ENCODE measurements around the gene ZBTB18. TPM values are rescaled to one million over a fixed set of nuclear protein-coding genes. Genes with fewer than 3 reads are reported as not detected.

Gene ZBTB18
- total RNA-seq, 2 donors from 2014 or later, result 8.8 to 11.7 TPM

DNA sequence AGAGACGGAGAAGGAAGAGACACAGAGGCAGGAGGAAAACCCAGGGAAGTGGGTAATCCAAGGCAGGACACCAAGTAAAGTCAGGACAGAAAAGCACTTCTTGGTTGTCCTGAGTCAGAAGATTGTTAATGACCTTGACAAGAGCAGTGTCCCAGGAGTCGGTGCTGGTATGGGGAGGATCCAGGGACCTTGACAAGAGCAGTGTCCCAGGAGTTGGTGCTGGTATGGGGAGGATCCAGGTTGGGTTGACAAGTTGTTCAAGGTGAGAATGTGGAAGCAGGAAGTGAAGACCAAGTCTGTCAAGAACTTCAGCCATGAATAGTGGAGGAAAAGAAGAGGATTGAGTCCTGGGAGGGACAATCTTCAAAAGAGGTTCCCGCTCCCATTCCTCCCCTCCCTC, 31.9 kb downstream of the ZBTB18 start:
- intact Hi-C loops (cut with DNase I), result no loop called here
- DNase-seq (ENCODE audit: low spot score), result no peak

GRCh38 chr1:244083383-244083943, 32.4 kb downstream of the ZBTB18 start:
- DNase-seq (ENCODE audit: low spot score), result no peak
- intact Hi-C loops (cut with DNase I), result no loop called here

- intact Hi-C loops (cut with DNase I), result no loop called here
Observed at GRCh38 chr1:244084763-244085162, 33.7 kb downstream of the ZBTB18 start.

DNA sequence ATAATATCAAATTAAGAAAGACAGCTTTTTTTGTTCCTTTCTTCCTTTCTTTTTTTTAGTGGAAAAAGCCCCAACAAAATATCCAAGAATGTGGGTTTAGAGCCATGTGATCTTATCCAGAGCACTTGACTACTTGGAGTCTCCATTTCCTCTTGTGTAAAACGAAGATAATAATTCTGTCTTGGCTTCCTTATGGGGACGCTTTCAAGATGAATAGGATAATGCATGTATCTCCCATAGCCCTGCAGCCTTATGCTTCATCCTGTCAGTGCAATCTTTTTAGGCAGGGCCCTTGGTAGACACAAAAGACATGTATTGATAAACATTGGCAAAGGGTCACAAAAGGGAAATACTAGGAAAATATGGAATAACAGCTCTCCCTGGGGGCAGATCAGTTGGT, 34.8 kb downstream of the ZBTB18 start:
- intact Hi-C loops (cut with DNase I), result no loop called here
- no peak for DNase-seq (ENCODE audit: low spot score)

More at GRCh38 chr1:244084763-244085162, 33.7 kb downstream of the ZBTB18 start:
- no peak for DNase-seq (ENCODE audit: low spot score)

DNA sequence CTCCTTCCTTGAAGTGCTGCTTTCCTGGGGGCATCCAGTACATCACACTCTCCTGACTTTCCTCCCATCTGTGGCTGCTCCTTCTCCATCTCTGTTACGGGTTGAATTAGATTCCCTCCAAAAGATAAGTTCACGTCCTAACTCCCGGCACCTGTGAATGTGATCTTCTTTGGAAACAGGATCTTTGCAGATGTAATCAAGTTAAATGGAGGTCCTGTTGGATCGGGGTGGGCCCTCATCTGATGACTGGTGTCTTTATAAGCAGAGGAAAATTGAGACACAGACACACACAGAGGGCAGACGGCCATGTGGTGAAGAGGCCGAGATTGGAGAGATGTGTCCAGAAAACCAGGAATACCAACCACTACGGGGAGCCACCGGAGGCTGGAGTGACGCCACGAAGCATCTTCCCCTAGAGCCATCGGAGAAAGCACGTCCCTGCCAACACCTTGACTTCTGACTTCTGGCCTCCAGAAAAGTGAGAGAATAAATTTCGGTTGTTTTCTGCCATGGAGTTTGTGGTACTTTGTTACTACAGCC, 36.0 kb downstream of the ZBTB18 start:
- no peak for DNase-seq (ENCODE audit: low spot score)
- intact Hi-C loops (cut with DNase I), result no loop called here

- intact Hi-C loops (cut with DNase I), result no loop called here
Observed at GRCh38 chr1:244087611-244088010, 36.5 kb downstream of the ZBTB18 start.

DNA sequence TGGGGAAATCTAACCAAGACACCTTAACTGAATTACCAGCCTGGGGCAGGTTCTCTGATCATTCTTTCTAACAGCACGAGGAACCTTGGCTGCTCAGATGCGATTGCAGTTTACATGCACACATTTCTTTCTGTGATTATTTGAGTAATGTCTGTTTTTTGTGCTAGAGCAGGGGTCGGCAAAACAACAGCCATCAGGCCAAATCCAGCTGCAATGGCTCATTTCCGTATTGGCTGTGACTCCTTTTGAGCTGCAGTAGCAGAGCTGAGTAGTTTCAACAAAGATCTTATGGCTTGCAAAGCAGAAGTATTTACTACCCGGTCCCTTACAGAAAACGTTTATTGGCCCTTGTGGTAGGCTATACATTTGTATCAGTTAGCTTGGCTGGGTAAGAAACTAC, 37.1 kb downstream of the ZBTB18 start:
- intact Hi-C loops (cut with DNase I), result no loop called here

More at GRCh38 chr1:244087611-244088010, 36.5 kb downstream of the ZBTB18 start:
- DNase-seq (ENCODE audit: low spot score), result no peak

DNA sequence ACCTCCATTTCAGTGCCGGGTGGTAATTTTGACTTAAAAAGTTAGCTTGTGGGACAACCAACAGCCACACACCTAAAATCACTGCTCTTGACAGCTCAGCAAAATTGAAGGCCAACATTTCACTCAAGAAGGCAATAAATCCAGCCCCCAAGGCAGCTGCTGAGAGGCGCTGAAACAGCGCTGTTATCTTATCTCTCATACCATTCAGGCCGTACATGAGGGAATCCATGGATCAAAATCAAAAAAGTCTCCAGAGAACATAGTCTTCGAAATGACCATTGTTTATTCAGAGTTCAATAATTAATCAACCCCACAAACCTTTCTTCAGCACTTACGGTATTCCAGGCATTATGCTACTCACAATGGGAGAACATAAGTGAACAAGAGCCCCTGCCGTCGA, 38.5 kb downstream of the ZBTB18 start:
- no peak for DNase-seq (ENCODE audit: low spot score)
- intact Hi-C loops (cut with DNase I), result no loop called here

More for the DNA sequence above, 37.1 kb downstream of the ZBTB18 start:
- DNase-seq (ENCODE audit: low spot score), result no peak

DNA sequence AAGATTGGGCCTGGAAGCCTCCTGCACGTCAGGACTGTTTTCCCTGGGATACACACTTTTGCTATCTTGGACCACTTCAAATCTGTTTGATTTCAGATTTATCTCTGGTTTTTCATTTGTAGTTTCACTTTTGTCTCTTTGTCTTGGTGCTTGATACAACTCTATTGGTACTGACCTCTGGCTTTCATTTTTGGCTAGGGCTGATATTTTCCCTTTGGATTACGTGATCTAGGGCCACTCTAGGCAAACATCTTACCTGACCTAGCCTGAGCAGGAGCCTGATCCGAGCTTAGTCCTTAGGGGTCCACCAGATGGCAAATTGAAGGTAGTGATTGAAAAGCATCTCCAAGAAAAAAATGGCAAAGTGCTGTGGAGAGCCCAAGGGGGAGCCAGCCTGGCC, 39.6 kb downstream of the ZBTB18 start:
- DNase-seq (ENCODE audit: low spot score), result no peak
- intact Hi-C loops (cut with DNase I), result no loop called here

DNA sequence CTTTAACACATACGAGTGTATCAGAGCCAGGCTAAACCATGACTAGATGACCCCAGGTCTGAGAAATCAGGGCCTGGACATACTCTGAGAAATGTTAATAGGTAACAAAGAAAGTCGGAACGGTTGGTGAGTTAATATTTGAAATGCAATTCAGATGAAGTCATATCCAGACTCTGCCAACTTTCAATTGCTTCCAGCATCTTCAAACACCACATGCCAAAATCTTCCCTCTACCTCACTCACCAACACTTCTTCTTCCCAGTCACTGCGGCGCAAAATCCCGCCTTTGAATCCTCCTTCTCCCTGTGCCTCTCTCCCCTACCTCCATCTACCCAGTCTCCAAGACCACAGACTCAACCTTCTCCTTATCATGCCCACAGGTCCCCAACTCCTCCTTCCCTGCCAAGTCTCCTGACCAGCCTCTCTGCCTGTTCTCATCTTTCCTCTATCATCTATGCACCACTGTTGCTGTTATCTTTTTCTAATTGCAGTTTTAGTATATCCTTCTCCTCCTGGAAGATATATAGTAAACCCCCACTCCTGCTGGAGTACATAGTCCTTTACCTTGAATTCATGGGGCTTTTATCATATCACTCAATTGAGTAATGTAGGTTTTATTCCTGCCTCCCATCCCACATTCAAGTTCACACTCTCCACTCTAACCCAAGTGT, 41.3 kb downstream of the ZBTB18 start:
- intact Hi-C loops (cut with DNase I), result no loop called here
- no peak for DNase-seq (ENCODE audit: low spot score)

- intact Hi-C loops (cut with DNase I), result no loop called here
- no peak for DNase-seq (ENCODE audit: low spot score)
Observed at GRCh38 chr1:244092964-244093638, 42.0 kb downstream of the ZBTB18 start.

- intact Hi-C loops (cut with DNase I), result no loop called here
- no peak for DNase-seq (ENCODE audit: low spot score)
Observed at GRCh38 chr1:244094880-244095528, 43.9 kb downstream of the ZBTB18 start.

DNA sequence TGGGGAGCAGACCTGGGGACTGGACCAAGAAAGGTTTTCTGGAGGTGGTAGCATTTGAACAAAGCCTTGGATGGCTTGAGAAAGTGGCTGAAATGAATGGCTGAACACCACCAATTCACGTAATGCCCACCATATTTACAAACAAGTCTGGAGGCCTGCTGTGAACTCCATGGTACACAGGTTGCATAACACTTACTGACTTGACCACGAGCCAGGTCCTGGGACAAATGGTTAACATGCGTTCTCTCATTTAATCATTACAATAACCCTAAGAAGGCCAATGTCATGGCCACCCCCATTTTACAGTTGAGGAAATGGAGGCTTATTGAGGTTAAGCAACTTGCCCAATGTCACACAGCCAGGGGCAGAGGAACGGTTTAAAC, 44.4 kb downstream of the ZBTB18 start:
- intact Hi-C loops (cut with DNase I), result no loop called here
- no peak for DNase-seq (ENCODE audit: low spot score)

DNA sequence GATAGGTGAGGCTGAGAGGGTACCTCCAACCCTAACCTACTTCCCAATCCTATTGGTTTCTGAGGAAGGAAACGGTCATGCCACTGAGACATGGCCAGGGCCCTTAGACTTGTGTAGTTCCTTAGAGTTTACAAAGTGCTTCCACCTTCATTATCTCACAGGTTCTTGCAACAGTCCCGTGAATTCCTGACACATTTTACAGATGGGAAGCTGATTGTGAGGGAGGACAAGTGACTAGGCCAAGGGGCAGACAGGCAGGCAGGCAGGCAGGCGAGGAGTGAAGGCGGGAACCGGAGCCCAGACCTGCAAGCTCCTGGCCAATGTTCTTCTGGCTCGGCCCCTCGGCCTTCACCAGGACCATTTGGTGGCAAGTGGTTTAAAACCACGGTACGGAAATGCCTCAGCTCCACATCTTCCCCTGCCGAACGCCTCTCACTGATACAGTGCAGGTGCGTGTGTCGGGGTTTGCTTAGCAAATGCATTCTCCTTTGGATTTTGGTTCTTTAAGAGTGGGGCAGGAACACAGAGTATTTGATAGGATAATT, 45.1 kb downstream of the ZBTB18 start:
- DNase-seq (ENCODE audit: low spot score), result no peak
- intact Hi-C loops (cut with DNase I), result no loop called here

DNA sequence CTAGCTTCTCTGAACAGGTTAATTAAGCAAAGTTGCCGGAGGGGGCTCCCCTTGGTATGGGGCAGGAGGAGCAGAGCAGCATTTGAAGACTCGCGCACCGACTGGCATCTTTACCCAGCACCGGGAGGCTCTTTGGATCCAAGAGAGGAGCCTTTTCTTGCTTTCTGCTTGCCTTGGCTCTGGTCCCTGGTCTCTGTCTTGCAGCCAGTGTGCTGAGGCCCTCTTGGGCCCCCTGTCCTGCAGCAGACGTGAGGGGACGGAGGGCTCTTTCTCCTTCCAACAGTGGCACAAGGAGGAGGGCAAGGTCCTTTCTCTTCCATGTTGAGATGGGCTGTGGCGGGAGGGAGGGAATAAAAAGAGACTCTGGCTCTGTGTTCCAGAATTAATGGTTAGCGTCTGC, 45.6 kb downstream of the ZBTB18 start:
- DNase-seq (ENCODE audit: low spot score), result no peak
- intact Hi-C loops (cut with DNase I), result no loop called here

DNA sequence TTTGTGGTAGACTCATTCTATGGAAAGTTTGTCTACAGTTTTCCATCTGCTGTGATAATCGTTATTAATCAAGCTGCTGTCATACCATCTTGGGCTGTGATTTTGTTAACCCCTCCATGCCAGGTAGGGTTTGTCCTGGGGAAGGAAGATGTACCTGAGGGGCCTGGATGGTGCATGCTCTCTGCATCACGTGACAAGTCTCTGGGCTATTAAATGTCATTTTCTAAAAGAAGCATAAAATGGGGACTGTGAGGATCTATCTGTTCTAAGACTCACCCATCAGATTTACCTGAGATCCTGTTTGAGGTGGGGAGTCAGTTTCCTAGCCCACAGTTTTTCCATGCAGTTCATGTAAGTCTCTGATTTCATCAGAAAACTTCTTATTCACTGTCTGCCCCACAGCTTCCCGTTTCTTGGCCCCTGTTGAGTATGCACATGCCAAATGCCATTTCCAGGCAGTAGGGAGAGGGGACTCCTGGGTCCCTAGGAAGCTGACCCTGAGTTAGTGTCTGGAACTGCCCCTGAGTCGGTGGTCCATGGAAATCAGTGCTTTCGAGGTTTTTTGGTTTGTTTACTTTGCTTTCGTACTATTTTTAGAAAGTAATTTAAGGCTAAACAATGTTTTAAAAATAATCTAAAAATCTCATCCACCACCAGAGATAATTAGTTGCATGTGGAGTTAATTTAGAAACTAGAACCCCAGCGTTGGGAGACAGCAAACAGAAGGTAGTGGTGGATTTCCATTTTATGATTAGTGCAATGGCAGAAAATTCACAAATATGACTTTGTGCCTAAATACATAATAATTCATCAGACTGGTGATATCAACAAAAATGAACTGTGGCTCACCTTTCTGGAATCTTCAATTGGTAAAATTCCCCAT, 46.7 kb downstream of the ZBTB18 start:
- DNase-seq (ENCODE audit: low spot score), result no peak
- intact Hi-C loops (cut with DNase I), result no loop called here

DNA sequence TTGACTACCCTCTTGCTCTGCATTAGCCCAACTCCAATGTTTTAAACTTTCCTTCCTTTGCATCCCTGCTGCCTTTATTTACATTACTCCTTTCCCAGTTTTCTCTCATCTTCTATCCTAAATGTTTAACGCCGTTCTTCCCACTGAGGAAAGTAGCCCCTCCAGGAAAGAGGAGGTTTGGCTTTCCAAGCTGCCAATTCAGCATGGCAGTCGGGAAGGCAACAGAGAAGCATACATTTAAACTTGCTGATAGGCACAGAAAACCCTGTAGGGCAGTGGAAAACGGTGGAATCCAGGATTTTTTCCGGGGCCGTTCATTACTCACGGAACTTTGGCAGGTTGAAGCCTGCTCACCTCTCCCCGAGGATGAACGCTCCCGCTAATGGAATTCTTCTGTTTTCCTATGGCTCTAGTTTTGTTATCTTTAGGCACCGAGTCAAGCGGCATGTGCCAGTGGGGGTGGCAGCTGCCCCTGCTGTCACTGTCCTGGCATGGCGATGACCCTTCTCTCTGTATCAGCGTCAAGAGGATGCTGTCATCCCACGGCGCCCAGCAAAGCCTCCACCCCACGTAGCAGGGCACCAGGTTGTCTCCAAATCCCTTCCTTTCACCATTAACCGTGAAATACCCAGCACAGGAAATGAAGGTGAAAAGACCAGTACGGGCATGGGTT, 48.3 kb downstream of the ZBTB18 start:
- no peak for DNase-seq (ENCODE audit: low spot score)
- intact Hi-C loops (cut with DNase I), result no loop called here

DNA sequence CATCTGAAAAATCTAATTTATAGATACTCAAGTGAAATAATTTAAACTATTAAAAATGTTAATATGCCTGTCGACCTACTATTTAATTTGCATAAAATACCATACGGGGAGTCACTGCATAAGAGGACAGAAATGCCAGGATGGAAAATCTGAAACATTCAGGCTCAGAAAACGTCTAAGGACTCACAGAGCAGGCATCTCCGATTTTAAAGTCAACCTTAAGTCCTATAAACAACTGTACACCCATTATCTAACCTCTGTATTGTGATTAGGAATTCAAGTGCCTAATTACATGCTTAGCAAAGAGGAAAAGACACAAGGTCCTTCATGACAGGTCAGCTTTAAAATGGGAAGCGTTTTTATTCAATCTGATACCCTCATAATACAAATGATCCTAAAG, 49.2 kb downstream of the ZBTB18 start:
- intact Hi-C loops (cut with DNase I), result no loop called here
- DNase-seq (ENCODE audit: low spot score), result no peak

Measured in posterior vena cava (tissue), 2 donors.